ENCODE measurements around the gene PSME1.

The PSME1 gene

GRCh38 chr14:24155100-24155499, 19.1 kb downstream of the PSME1 start:
- TF ChIP-seq CTCF (IDR thresholded peaks at IDR 0.05; ENCODE audit: insufficient read depth, low read depth, low read length, missing control alignments), result no peak
- H3K4me3 ChIP-seq (ENCODE audit: low read length), result no peak overlapping the region
- no peak for DNase-seq (ENCODE audit: low read depth)

- no peak overlapping the region for H3K4me3 ChIP-seq (ENCODE audit: low read length)
- DNase-seq (ENCODE audit: low read depth), result no peak
- TF ChIP-seq CTCF (IDR thresholded peaks at IDR 0.05; ENCODE audit: insufficient read depth, low read depth, low read length, missing control alignments), result no peak
Observed at GRCh38 chr14:24156840-24157239, 20.8 kb downstream of the PSME1 start.

- H3K4me3 ChIP-seq (ENCODE audit: low read length), result no peak overlapping the region
- no peak for TF ChIP-seq CTCF (IDR thresholded peaks at IDR 0.05; ENCODE audit: insufficient read depth, low read depth, low read length, missing control alignments)
- no peak for DNase-seq (ENCODE audit: low read depth)
Observed at GRCh38 chr14:24157331-24157730, 21.3 kb downstream of the PSME1 start.

- DNase-seq (ENCODE audit: low read depth), result no peak
- TF ChIP-seq CTCF (IDR thresholded peaks at IDR 0.05; ENCODE audit: insufficient read depth, low read depth, low read length, missing control alignments), result no peak
- H3K4me3 ChIP-seq (ENCODE audit: low read length), result no peak overlapping the region
Observed at GRCh38 chr14:24159777-24160498, 23.9 kb downstream of the PSME1 start.

GRCh38 chr14:24160499-24160849, 24.5 kb downstream of the PSME1 start:
- TF ChIP-seq CTCF (IDR thresholded peaks at IDR 0.05; ENCODE audit: insufficient read depth, low read depth, low read length, missing control alignments), result no peak
- no peak for DNase-seq (ENCODE audit: low read depth)
- no peak overlapping the region for H3K4me3 ChIP-seq (ENCODE audit: low read length)

- peak within 1 kb of the TSS; percentile 57 for H3K4me3 ChIP-seq (ENCODE audit: low read length)
- DNase-seq (ENCODE audit: low read depth), result peak; percentile 91
- peak; percentile 86 for TF ChIP-seq CTCF (IDR thresholded peaks at IDR 0.05; ENCODE audit: insufficient read depth, low read depth, low read length, missing control alignments)
Observed at GRCh38 chr14:24160850-24161804, 25.1 kb downstream of the PSME1 start, which contains the start of gene IRF9. TSS of gene IRF9 (plus strand) at chr14:24161265. CDS start at chr14:24162145, 880 bp downstream.
